Ureter (tissue), 1 donor: ENCODE results near the gene PAX1. TPM values are rescaled to one million over a fixed set of nuclear protein-coding genes. Genes with fewer than 3 reads are reported as not detected.

Source experiments
- DNase-seq: peaks from one replicate; pipeline ENCODE4 v3.0.0-alpha.2; 2020; ENCODE audit warnings: low spot score
- total RNA-seq: library from RNA; stranded (reverse); gene quantifications from one replicate; pipeline ENCODE4 v1.2.4, GENCODE V29; 2023
- donor health status: DM: yes; HTN: yes; CAD: no.

Gene PAX1
- total RNA-seq, 1 donor from 2014 or later: not detected

DNA sequence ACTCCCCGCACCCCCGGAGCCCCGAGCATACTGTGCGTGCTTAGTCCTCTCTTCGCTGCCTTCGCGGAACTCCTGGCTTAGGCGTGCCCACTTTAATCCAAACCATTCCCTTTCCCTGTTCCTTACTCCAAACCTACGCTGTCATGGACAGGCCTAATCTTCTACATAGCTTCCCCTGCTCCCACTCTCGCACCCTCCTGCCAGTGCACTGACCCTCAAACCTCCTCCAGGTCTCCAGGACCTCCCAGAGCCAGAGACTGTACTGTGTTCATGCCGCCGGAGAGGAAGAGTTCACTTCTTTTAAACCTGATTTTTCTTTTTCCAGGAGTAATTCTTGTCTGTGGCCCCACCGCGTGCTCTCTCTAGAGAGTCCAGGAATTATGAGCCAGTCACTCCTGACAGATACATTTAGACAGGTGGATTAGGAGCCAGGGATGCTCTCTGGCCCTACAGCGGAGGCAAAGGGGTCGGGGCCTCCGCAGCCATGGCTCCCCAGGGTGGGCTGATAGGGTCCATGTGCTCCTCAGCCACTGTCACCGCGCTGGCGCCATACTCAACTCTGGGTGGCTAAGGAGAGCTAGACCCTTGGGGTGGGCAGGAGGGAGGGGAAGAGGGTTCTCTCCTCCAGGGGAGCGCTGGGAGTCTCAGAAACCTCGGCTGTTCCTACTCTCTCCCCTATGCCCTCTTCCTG, 1.6 kb upstream of the PAX1 start:
- no peak for DNase-seq

DNA sequence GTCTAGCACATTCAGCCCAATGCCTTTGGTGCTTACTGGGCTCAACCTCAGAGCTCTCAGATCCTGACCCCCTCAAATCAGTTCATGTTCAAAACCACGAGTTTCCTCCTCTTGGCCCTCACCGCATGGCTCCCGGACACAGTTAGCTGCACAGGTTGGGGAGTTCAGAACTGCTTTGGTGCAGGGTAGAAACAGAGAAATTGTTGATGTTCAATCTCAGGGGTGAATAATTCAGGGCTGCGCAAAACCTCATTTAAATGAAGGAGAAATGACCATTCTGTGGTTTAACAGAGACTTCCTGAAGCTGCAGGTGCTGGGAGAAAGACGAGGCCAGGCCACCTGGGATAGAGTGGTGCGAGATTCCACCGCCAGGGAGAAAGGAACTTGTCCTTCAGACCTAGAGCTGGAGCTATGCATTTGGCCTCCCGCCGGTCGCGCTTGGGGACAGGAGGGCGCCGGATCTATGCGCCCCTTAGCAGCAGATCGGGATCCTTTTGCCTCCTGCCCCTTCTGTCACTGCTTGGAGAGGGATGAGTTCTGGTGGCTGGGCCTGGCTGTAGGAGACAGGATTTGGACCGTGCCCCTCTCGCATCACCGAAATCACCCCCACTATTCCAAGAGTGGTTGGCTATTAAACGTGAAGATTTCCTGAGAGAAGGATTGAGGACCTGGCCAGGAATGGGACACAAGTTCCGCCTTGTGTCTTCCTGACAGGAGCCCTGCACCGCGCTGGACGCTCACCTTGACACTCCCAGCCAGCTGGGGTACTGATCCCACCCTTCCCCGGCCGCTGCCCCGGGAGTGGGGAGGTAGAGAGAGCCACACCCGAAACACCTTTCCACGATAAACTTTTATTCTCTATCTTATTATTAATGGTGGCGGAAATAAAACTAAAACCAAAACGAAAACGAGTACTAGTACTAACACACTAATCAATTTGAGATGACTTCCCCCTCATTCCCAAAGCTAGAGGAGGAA, 767 bp upstream of the PAX1 start:
- no peak for DNase-seq

DNA sequence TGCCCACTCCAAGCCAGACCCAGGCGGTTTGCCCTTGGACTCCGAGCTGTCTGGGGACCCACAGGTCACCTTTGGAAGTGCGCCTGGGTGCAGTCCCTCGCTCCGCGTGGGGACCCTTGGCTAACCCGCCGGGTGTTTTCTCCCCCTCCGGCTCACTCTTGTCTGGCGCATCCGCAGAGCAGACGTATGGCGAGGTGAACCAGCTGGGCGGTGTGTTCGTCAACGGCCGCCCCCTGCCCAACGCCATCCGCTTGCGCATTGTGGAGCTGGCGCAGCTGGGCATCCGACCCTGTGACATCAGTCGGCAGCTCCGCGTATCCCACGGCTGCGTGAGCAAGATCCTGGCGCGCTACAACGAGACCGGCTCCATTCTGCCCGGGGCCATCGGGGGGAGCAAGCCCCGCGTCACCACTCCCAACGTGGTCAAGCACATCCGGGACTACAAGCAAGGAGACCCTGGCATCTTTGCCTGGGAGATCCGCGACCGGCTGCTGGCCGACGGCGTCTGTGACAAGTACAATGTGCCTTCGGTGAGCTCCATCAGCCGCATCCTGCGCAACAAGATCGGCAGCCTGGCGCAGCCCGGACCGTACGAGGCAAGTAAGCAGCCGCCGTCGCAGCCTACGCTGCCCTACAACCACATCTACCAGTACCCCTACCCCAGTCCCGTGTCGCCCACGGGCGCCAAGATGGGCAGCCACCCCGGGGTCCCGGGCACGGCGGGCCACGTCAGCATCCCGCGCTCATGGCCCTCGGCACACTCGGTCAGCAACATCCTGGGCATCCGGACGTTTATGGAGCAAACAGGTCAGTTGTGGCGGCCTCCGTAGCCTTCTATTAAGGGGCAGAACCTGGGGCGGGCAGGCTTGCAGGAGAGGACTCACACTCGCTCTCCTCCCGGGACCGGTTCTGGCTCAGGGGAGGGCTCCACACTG, 1.1 kb downstream of the PAX1 start:
- no peak for DNase-seq

DNA sequence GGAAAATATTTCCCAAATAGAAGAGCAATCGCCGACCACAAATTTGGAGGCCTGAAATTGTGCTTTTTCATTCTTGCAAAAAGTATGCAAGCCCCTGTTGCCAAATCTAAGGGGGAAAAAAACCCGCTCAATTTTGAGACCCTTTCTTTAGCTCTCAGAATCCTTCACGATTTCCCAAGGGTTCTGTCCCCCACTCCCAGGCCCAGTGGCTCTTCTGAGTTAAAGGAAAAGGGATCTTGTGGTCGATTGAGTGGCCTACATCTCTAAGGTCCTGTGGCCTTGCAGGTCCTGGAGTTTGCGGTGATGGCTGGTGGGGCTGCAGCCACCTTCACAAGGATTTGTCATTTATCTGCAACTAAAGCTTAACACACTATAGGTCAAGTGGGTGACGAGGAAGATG, 1.8 kb downstream of the PAX1 start:
- no peak for DNase-seq

DNA sequence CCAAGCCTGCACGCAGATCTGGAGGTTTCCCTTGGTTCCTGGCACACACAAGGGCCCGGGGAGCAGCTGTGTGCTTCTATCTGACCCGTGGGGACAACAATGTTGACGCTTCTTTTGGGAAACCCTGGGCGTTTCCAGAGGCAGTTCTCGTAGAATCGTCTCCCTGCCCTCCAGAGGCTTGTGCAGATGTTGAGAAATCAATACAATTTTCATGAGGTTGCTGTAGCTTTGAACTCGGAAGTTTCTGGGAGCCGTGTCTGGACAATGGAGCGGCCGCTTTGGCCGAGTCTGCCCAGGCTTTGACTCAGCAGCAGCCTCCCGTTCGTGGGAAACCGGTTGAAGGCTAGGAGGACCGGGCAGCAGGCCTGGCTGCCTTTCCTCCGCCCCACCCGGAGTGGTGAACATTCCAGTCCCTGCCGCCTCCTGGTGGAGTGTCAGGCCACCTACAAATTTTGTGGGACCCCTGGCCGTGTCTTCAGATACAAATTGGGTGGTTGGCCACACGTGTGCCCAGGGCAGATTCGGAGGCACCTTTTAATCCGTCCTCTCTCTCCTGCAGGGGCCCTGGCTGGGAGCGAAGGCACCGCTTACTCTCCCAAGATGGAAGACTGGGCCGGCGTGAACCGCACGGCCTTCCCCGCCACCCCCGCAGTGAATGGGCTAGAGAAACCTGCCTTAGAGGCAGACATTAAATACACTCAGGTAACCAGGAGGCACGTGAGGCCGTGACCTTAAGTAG, 2.7 kb downstream of the PAX1 start:
- no peak for DNase-seq

DNA sequence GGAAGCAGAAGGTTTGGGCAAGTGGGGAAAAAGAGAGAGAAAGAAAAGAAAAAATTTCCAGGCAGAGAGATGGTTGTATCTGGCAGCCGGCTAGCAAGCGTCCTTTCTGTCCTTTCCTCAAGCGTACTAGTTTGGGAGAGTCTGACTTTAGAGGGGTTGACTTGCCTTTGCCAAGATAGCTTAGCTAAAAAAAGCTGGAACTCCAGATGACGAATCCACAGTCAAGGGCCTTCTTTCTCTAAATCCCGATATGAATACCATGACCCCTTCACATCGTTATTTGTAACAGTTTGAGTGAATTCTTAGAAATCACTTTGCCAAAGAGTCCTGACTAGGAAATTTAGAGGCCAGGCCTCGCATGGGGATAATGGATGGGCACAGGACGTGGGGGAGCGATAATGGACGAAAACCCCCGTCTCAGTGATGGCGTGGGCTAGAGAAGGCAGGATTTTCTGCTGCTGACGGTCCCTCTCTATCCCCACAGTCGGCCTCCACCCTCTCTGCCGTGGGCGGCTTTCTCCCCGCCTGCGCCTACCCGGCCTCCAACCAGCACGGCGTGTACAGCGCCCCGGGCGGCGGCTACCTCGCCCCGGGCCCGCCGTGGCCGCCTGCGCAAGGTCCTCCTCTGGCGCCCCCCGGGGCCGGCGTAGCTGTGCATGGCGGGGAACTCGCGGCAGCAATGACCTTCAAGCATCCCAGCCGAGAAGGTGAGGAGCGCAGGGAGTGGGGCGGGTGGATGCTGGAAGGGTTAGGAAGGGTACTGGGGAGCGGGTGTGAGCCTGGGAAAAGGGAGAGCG, 3.5 kb downstream of the PAX1 start:
- DNase-seq: no peak

DNA sequence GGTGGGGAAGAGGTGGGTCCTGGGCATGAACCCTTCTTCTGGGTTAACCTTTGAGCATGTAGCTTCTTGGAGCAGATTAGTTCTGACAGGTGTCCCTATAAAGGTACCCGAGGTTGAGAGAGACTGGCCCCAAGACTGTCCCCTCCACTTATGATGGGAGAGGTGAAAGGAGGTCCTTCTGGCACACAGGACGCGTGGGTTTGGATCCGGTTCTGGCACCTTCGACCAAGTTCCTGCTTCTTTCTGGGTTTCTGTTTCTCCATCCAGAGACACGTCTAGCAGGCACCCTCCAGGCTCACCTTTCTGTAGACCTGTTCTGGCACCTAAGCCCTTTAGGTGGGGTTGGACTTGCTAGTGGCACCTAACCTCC, 4.1 kb downstream of the PAX1 start:
- DNase-seq: no peak

GRCh38 chr20:21710341-21710740, 4.9 kb downstream of the PAX1 start:
- DNase-seq: no peak

DNA sequence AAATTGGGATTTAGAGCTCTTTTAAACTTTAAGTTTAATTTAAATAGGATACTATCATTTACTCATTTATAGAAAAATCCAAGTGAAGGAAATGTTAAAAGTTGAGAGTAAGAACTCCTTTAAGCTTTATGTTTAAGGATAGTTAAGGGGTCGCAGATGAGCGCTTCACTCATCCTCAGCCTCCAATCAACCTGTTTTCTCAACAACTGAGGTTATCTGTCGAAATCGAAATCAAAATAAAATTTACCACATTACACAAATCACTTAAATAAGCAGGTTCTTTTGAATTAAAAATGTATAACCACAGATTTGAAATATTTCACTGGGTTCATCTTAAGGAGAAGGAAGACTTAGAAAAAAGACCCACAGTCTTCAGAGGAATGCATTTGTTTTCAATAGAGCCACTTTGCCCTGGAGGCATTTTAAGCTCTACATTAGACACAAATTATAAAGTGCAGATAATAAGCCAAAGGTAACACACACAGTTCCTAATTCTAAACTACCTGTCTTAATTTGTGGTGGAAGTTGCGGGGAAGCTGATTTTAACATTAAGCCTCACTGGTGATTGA, 5.5 kb downstream of the PAX1 start:
- no peak for DNase-seq

- DNase-seq: no peak
Measured at GRCh38 chr20:21712443-21713059, 7.1 kb downstream of the PAX1 start.

DNA sequence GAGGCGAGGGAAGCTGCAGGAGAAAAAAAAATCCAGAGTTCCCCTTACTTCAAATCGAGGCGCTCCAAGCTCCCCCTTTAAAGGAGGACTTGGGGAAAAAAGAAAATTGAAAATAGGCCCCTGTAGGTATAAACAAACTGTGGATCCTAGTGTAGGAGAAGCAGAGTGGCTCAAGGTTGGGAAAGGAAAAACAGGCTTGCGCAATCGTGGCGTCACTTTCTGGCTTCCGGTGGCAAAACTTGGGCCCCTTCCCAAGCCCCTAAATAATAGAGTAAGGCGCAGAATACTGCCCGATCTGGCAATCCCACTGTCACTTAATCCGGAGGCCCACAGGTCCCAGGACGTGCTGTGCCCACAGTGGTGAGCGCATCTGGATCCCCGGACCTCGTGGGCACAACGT, 8.0 kb downstream of the PAX1 start:
- no peak for DNase-seq

DNA sequence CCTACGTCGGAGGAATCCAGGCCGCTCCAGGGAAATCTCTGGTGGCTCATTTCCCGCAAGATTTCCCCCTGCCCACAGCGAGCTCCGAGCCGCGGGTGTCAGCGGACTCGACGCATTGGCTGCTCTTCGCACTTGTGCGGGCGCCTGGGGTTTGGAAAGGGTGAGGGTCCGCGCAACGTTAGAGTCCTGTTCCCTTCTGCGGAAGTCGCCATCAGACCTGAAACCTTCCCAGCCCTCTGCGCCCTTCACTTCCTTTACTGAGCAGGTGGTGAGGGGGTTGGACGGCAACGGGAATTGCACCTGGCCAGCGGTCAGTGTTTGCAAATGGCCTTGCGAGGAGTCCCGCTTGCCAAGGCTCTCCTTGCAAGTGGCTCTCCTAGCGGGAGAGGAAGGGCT, 8.4 kb downstream of the PAX1 start:
- DNase-seq: no peak

GRCh38 chr20:21714297-21715192, 9.1 kb downstream of the PAX1 start:
- no peak for DNase-seq

- DNase-seq: no peak
Measured at GRCh38 chr20:21715193-21715881, 9.9 kb downstream of the PAX1 start.

DNA sequence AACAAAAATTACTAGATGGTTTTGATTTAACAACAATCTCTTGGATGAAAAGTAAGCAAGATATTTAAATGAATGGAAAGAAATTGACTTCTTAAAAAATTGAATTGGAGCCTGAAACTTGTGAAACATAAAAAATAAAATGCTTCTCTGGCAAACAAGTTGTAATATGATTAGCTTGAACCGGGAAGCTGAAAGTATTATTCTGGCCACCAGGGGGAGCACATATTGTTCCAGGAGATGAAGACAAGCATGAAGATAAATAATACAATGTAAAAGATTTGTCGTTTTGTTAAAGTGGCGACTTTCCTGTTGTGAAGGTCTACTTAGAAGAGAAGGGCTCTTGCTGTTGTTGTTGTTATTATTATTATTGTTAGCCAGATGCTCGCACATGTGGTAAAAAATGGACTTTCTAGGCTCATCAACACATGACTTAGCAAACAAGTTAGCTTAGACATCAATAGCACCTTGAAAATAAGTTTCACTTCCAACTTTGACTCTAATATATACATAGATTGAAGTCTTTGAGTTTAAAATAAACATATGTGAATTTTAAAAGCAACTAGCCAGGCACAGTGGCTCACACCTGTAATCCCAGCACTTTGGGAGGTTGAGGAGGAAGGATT, 14.2 kb downstream of the PAX1 start:
- DNase-seq: peak; percentile 72

- DNase-seq: no peak
Measured at GRCh38 chr20:21725892-21726291, 20.4 kb downstream of the PAX1 start.

GRCh38 chr20:21729316-21729715, 23.9 kb downstream of the PAX1 start:
- no peak for DNase-seq

DNA sequence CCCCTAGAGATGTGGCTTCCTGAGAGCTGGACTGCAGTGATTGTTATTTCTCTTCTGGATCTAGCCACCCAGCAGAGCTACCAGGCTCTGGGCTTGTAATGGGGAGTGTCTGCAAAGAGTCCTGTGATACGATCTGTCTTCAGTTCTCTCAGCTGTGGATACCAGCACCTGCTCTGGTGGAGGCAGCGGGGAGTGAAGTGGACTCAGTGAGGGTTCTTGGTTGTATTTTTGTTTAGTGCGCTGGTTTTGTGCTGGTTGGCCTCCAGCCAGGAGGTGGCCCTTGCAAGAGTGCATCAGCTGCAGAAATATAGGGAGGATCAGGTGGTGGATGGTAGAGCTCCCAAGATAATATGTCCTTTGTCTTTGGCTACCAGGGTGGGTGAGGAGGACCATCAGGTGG, 33.7 kb downstream of the PAX1 start:
- no peak for DNase-seq
